Measurements from ENCODE around the gene PCDH15.

DNA sequence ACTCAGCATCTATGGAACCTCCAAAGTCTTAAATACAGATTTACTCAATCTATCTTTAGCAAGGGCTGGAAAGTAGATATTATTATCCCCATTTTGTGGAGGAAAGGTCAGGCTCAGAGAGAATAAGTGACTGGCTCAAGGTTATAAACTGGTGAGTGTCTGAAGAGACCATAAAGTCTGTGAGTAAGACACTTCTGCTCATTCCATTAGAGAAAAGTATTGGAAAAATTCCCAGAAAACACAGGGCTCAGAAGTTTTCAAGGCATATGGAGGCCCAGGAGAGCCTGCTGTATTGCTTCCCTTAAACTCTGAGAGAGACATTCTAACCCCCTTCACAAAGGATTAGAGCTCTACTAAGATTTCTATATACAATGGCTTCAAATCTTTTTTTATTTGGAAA lies 134.8 kb downstream of the PCDH15 start:
- TF ChIP-seq, protein P1, sequence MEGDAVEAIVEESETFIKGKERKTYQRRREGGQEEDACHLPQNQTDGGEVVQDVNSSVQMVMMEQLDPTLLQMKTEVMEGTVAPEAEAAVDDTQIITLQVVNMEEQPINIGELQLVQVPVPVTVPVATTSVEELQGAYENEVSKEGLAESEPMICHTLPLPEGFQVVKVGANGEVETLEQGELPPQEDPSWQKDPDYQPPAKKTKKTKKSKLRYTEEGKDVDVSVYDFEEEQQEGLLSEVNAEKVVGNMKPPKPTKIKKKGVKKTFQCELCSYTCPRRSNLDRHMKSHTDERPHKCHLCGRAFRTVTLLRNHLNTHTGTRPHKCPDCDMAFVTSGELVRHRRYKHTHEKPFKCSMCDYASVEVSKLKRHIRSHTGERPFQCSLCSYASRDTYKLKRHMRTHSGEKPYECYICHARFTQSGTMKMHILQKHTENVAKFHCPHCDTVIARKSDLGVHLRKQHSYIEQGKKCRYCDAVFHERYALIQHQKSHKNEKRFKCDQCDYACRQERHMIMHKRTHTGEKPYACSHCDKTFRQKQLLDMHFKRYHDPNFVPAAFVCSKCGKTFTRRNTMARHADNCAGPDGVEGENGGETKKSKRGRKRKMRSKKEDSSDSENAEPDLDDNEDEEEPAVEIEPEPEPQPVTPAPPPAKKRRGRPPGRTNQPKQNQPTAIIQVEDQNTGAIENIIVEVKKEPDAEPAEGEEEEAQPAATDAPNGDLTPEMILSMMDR (IDR thresholded peaks at IDR 0.05), result no peak
- no peak for TF ChIP-seq POLR2A (IDR thresholded peaks at IDR 0.05)
- TF ChIP-seq EP300 (IDR thresholded peaks at IDR 0.05), result no peak
